Stomach (tissue), 9 donors: Measurements from ENCODE around the gene ETV6. TPM values are rescaled to one million over a fixed set of nuclear protein-coding genes. Genes with fewer than 3 reads are reported as not detected.

Source experiments
- DNase-seq, 2 donors: peaks; one replicate each; pipeline versions ENCODE4 v3.0.0 to v3.0.0-alpha.2; 2013 to 2019
- H3K27ac ChIP-seq, 5 donors: fragments of 200-600 bp in 4 of 5; sonication (generic) in 4 of 5; one replicate each; pipeline ENCODE4 v1.5.1; 2013 to 2019; ENCODE audit warnings: mild to moderate bottlenecking in 1 of 5, moderate library complexity in 1 of 5
- H3K27me3 ChIP-seq, 3 donors: fragments of 200-600 bp; sonication (generic); one replicate each; pipeline ENCODE4 v1.5.1; 2017 to 2019; ENCODE audit warnings: mixed run types in 1 of 3
- H3K36me3 ChIP-seq, 4 donors: fragments of 200-600 bp; sonication (generic); 1 replicate in 3 of 4; 2 replicates in 1 of 4; pipeline ENCODE4 v1.5.1; 2016 to 2019
- H3K4me1 ChIP-seq, 4 donors: fragments of 200-600 bp; sonication (generic); one replicate each; pipeline ENCODE4 v1.5.1; 2016 to 2019
- H3K4me3 ChIP-seq, 4 donors: fragments of 200-600 bp; sonication (generic) in 3 of 4; one replicate each; pipeline ENCODE4 v1.5.1; 2016 to 2019; ENCODE audit warnings: mild to moderate bottlenecking in 1 of 4
- H3K9me3 ChIP-seq, 4 donors: fragments of 200-600 bp; sonication (generic); one replicate each; pipeline ENCODE4 v1.5.1; 2016 to 2019
- CTCF ChIP-seq, 7 experiments: fragments of 450-650 bp in 4 of 7; fragments of 200-600 bp in 3 of 7; sonication (generic) in 3 of 7; IDR thresholded peaks; one replicate each; pipeline ENCODE4 v1.5.1; 2016 to 2019; ENCODE audit warnings: antibody characterized with exemption in 7 of 7, control low read depth in 2 of 7, mild to moderate bottlenecking in 1 of 7
- EP300 ChIP-seq: sonication (generic); formaldehyde crosslinking; IDR thresholded peaks from one replicate; pipeline ENCODE4 v1.6.1; 2017; ENCODE audit warnings: antibody characterized with exemption
- POLR2A ChIP-seq, 4 donors: fragments of 450-650 bp; IDR thresholded peaks; one replicate each; pipeline ENCODE4 v1.6.1; 2016; ENCODE audit warnings: antibody characterized with exemption in 4 of 4, control low read depth in 2 of 4, mild to moderate bottlenecking in 1 of 4, moderate library complexity in 1 of 4
- POLR2AphosphoS5 ChIP-seq, 3 donors: sonication (generic); formaldehyde crosslinking; IDR thresholded peaks; one replicate each; pipeline ENCODE4 v1.6.1; 2016; ENCODE audit warnings: antibody characterized with exemption in 3 of 3
- WGBS, 5 donors: extraction: QIAGEN DNeasy Blood & Tissue Kit in 3 of 5; methylation state at CpG; one replicate each; pipeline versions ENCODE4 v1.1.5 to v1.1.7; 2013 to 2018; 5-methylcytosine and 5-hydroxymethylcytosine counted together
- intact Hi-C: fragments of 100-400 bp; cut with DNase I; formaldehyde crosslinking; loops from one replicate; pipeline ENCODE4 v1.15.1; 2023; ENCODE audit warnings: low total_unique reads
- polyA plus RNA-seq, 3 donors: library from polyadenylated mRNA; stranded (reverse); fragments of 200-250 nt; gene quantifications; one replicate each; pipeline ENCODE4 v1.2.3, GENCODE V29; 2013
- total RNA-seq, 5 donors: library from RNA; depleted of rRNA; stranded (reverse); fragments of >200 nt; gene quantifications; one replicate each; pipeline versions ENCODE4 v1.1.0 to v1.2.3, GENCODE V29; 2014 to 2016
- donor health status: healthy with polysubstance abuse.
- donor health status: Bipolar disorder and iron deficiency.
- donor health status: healthy.

Gene ETV6
- total and polyA plus RNA-seq, 8 donors, result 4.1 to 60.3 (median 13.4) TPM

- WGBS, 5 donors, result 80 to 93% (median 88%) methylated on average over 4 of the region's 4 CpGs
- H3K27ac ChIP-seq, result no peak overlapping the region
- no peak overlapping the region for H3K4me3 ChIP-seq
- H3K36me3 ChIP-seq, result no peaks in the 10 kb centered on the region
- intact Hi-C loops, result no loop called here
- no peaks in the 10 kb centered on the region for H3K9me3 ChIP-seq
- DNase-seq, result no peak
- TF ChIP-seq EP300 (no peak), POLR2A (IDR thresholded peaks at IDR 0.05) (no peak), CTCF (IDR thresholded peaks at IDR 0.05) (no peak), POLR2AphosphoS5 (IDR thresholded peaks at IDR 0.05) (no peak)
- no peaks in the 10 kb centered on the region for H3K27me3 ChIP-seq
- H3K4me1 ChIP-seq, result peaks cover 10 to 70% (median 34%) of the 10 kb centered on the region in 4 donors
These were observed 92.1 kb downstream of the ETV6 start for GRCh38 chr12:11741434-11742092.

GRCh38 chr12:11743423-11744409 lies 94.2 kb downstream of the ETV6 start:
- DNase-seq, result no peak
- no peaks in the 10 kb centered on the region for H3K27me3 ChIP-seq
- TF ChIP-seq CTCF (IDR thresholded peaks at IDR 0.05) (no peak), EP300 (no peak), POLR2AphosphoS5 (IDR thresholded peaks at IDR 0.05) (no peak), POLR2A (IDR thresholded peaks at IDR 0.05) (no peak)
- no peaks in the 10 kb centered on the region for H3K36me3 ChIP-seq
- 75 to 87% (median 80%) methylated on average over 12 of the region's 12 CpGs for WGBS, 5 donors
- no peak overlapping the region for H3K4me3 ChIP-seq
- intact Hi-C loops, result no loop called here
- no peaks in the 10 kb centered on the region for H3K9me3 ChIP-seq
- no peak overlapping the region for H3K27ac ChIP-seq
- peaks cover 10 to 81% (median 36%) of the 10 kb centered on the region in 4 donors for H3K4me1 ChIP-seq

DNA sequence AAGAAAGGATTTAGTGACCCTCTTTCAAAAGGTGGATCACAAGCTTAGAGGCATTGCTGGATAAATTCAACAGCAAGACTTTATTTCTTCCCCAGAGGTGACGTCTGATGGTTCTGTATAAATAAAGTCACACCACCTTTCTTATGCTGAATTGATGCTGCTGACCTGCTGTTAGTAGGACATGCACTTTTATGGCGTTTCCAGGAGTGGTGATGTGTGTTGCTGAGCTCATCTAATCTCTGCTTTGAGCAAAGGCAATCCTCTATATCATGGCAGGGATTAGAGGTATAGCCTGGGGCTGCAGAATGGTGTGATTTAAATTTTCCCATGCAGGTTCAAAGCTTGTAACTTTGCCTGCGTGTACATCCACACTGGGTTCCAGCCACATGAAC lies 94.9 kb downstream of the ETV6 start:
- Histone ChIP-seq H3K36me3 (no peaks in the 10 kb centered on the region), H3K4me3 (no peak overlapping the region), H3K9me3 (no peaks in the 10 kb centered on the region), H3K27me3 (no peaks in the 10 kb centered on the region), H3K4me1 (peaks cover 10 to 81% (median 37%) of the 10 kb centered on the region in 4 donors), H3K27ac (no peak overlapping the region)
- no peak for DNase-seq
- TF ChIP-seq CTCF (IDR thresholded peaks at IDR 0.05), result no peak
- TF ChIP-seq POLR2A (IDR thresholded peaks at IDR 0.05), result no peak
- no peak for TF ChIP-seq EP300
- TF ChIP-seq POLR2AphosphoS5 (IDR thresholded peaks at IDR 0.05), result no peak
- intact Hi-C loops, result no loop called here
- WGBS, 5 donors, result 74 to 93% (median 90%) methylated on average over 3 of the region's 3 CpGs

GRCh38 chr12:11745113-11745512 lies 95.6 kb downstream of the ETV6 start:
- no peak for DNase-seq
- intact Hi-C loops, result no loop called here
- H3K36me3 ChIP-seq, result no peaks in the 10 kb centered on the region
- H3K27ac ChIP-seq, result peak overlapping the region in 2 of 5 donors; percentile 37 to 75
- WGBS, 5 donors, result 61 to 88% (median 77%) methylated on average over 6 of the region's 6 CpGs
- TF ChIP-seq CTCF (IDR thresholded peaks at IDR 0.05), result no peak
- TF ChIP-seq POLR2A (IDR thresholded peaks at IDR 0.05), result no peak
- TF ChIP-seq EP300, result no peak
- TF ChIP-seq POLR2AphosphoS5 (IDR thresholded peaks at IDR 0.05), result no peak
- no peaks in the 10 kb centered on the region for H3K27me3 ChIP-seq
- no peak overlapping the region for H3K4me3 ChIP-seq
- peaks cover 10 to 79% (median 40%) of the 10 kb centered on the region in 4 donors for H3K4me1 ChIP-seq
- no peaks in the 10 kb centered on the region for H3K9me3 ChIP-seq
